ENCODE measurements around the gene CDYL2. TPM values are rescaled to one million over a fixed set of nuclear protein-coding genes. Genes with fewer than 3 reads are reported as not detected.
"Not testable (repeated sequence)": the region's sequence is repeated elsewhere in the genome, so short reads cannot be mapped to it uniquely, and the experiment has no call there.

Gene CDYL2
- total and polyA plus RNA-seq, 4 donors: 8.5 to 15.9 (median 11.7) TPM

DNA sequence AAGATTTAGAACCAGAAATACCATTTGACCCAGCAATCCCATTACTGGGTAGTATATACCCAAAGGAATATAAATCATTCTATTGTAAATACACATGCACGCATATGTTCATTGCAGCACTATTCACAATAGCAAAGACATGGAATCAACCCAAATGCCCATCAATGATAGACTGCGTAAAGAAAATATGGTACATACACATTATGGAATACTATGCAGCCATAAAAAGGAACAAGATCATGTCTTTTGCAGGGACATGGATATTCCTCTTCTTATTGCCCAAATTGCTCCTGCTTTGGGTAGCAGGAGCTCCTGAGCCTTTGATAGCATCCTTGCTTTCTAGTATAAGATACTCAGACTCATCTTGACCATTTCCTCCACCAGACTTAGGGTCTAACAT, 10.9 kb upstream of the CDYL2 start:
- H3K4me1 ChIP-seq (ENCODE audit: control insufficient read depth, insufficient read depth, low read length); H3K27me3 ChIP-seq (ENCODE audit: control insufficient read depth, insufficient read depth, low read length); H3K27ac ChIP-seq (ENCODE audit: low read depth, low read length); H3K4me3 ChIP-seq (ENCODE audit: low read depth, low read length); DNase-seq (ENCODE audit: low read depth in 4 of 6, low spot score in 6 of 6); H3K9me3 ChIP-seq (ENCODE audit: control insufficient read depth, insufficient read depth, low read length); H3K36me3 ChIP-seq (ENCODE audit: control insufficient read depth, insufficient read depth, low read length): not testable (repeated sequence)
- no CpG with 5 or more reads among the region's 2 CpGs for WGBS (ENCODE audit: insufficient coverage)

DNA sequence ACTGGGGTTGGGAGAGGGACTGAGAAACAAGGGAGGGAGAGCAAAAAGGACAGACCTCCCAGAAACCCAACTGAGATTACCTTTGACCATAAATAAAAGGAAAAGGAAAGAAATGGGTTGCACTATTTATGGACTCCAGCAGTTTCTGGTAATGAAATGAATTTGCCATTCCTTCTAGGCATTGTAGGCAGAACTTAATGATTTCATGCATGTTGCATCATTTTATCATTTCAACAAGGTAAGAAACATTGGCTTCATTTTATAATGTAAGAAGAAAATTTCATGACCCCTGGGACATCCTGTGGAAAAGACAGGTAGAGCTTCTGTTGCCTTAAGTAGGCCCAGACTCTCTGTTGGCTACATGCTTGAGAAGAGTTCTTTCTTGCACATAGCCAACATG, 8.2 kb upstream of the CDYL2 start:
- H3K9me3 ChIP-seq (ENCODE audit: control insufficient read depth, insufficient read depth, low read length): peaks cover 2% of the 10 kb centered on the region
- no peak overlapping the region for H3K27ac ChIP-seq (ENCODE audit: low read depth, low read length)
- H3K27me3 ChIP-seq (ENCODE audit: control insufficient read depth, insufficient read depth, low read length): no peaks in the 10 kb centered on the region
- H3K4me3 ChIP-seq (ENCODE audit: low read depth, low read length): no peak overlapping the region
- no peak for DNase-seq (ENCODE audit: low read depth in 4 of 6, low spot score in 6 of 6)
- no peaks in the 10 kb centered on the region for H3K4me1 ChIP-seq (ENCODE audit: control insufficient read depth, insufficient read depth, low read length)
- H3K36me3 ChIP-seq (ENCODE audit: control insufficient read depth, insufficient read depth, low read length): no peaks in the 10 kb centered on the region

DNA sequence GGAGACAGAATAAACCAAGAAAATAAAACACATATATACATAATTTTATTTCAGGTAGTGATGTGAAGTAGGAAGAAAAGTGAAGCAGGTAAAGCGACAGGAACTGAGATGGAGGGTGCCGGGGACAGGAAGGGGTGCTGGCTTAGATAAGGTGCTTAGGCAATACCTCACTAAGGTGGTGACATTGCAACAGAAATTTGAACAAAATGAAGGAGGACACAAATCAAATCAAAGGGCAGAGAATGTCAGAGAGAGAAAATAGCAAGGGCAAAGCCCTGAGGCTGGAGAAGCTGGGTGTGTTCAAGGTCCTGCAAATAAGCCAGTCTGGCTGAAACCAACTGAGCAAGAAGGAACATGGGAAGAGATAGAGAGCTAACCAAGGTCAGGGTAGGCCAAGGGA, 5.0 kb upstream of the CDYL2 start:
- no peak overlapping the region for H3K4me3 ChIP-seq (ENCODE audit: low read depth, low read length)
- H3K36me3 ChIP-seq (ENCODE audit: control insufficient read depth, insufficient read depth, low read length): no peaks in the 10 kb centered on the region
- WGBS (ENCODE audit: insufficient coverage): 90% methylated on average over 2 of the region's 2 CpGs
- H3K4me1 ChIP-seq (ENCODE audit: control insufficient read depth, insufficient read depth, low read length): peaks cover 5% of the 10 kb centered on the region
- no peaks in the 10 kb centered on the region for H3K27me3 ChIP-seq (ENCODE audit: control insufficient read depth, insufficient read depth, low read length)
- H3K9me3 ChIP-seq (ENCODE audit: control insufficient read depth, insufficient read depth, low read length): no peaks in the 10 kb centered on the region
- H3K27ac ChIP-seq (ENCODE audit: low read depth, low read length): no peak overlapping the region
- no peak for DNase-seq (ENCODE audit: low read depth in 4 of 6, low spot score in 6 of 6)

DNA sequence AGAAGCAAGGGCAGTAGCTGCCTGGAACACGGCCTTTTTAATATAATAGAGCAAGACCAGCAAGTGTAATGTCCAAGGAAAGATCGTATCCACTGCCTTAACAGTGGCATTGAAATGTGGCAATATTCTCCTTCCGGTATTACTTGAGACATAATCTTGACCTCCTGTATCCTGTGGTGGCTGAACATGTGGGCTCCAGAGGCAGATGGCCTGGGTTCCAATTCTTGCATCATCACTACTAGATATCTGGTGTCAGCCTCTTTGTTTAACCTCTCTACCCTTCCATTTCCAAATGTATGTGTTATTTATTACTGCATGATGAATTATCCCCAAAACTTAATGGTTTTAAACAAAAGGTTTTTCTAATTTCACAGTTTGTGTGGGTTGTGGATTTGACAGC, 3.5 kb upstream of the CDYL2 start:
- Histone ChIP-seq H3K27me3 (ENCODE audit: control insufficient read depth, insufficient read depth, low read length) (no peaks in the 10 kb centered on the region), H3K4me1 (ENCODE audit: control insufficient read depth, insufficient read depth, low read length) (peaks cover 5% of the 10 kb centered on the region), H3K4me3 (ENCODE audit: low read depth, low read length) (no peak overlapping the region), H3K36me3 (ENCODE audit: control insufficient read depth, insufficient read depth, low read length) (no peaks in the 10 kb centered on the region), H3K27ac (ENCODE audit: low read depth, low read length) (no peak overlapping the region), H3K9me3 (ENCODE audit: control insufficient read depth, insufficient read depth, low read length) (no peaks in the 10 kb centered on the region)
- WGBS (ENCODE audit: insufficient coverage): 100% methylated on average over 3 of the region's 3 CpGs
- no peak for DNase-seq (ENCODE audit: low read depth in 4 of 6, low spot score in 6 of 6)

DNA sequence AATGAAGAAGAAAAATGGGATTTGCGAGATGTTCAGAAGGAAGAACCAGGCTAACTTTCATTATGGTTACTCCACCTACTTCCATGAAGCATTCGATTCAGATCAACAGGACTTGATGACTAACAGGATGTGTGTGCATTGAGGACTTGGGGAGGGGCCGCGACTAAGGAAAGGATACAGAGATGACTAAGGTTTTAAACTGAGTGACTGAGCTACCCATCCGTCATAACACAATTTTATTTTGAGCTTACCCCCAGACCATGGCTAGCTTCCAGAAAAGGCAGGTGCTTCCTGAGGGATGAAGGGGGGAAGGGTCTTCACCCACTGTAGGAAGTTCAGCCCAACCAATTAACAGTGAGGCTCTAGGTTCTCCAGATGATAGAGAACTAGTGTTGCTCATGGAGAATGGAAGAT, 2.5 kb upstream of the CDYL2 start:
- H3K9me3 ChIP-seq (ENCODE audit: control insufficient read depth, insufficient read depth, low read length): peaks cover 2% of the 10 kb centered on the region
- WGBS (ENCODE audit: insufficient coverage): no CpG with 5 or more reads among the region's 5 CpGs
- H3K36me3 ChIP-seq (ENCODE audit: control insufficient read depth, insufficient read depth, low read length): no peaks in the 10 kb centered on the region
- no peak overlapping the region for H3K4me3 ChIP-seq (ENCODE audit: low read depth, low read length)
- DNase-seq (ENCODE audit: low read depth in 4 of 6, low spot score in 6 of 6): no peak
- H3K4me1 ChIP-seq (ENCODE audit: control insufficient read depth, insufficient read depth, low read length): peaks cover 5% of the 10 kb centered on the region
- H3K27ac ChIP-seq (ENCODE audit: low read depth, low read length): no peak overlapping the region
- H3K27me3 ChIP-seq (ENCODE audit: control insufficient read depth, insufficient read depth, low read length): no peaks in the 10 kb centered on the region

DNA sequence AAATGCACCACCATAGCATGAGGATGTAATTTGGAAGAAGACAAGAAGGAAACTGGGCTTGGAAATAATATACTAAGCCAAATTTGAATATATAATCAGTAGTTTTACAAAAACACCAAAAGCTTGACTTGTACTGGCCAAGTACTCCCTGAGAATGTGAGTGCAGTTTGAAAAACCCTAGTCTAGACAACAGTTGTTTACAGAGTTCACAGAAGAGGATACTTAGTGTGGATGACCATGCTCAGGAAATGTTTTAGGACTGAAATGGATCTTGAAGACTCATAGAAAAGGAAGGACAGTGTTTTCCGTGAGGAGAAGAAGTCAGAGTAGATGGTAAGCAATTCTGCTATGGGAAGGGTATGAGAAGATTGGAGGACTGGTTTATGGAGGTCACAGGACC, 1.9 kb upstream of the CDYL2 start:
- Histone ChIP-seq H3K9me3 (ENCODE audit: control insufficient read depth, insufficient read depth, low read length) (peaks cover 2% of the 10 kb centered on the region), H3K4me1 (ENCODE audit: control insufficient read depth, insufficient read depth, low read length) (peaks cover 5% of the 10 kb centered on the region), H3K4me3 (ENCODE audit: low read depth, low read length) (no peak overlapping the region), H3K27me3 (ENCODE audit: control insufficient read depth, insufficient read depth, low read length) (no peaks in the 10 kb centered on the region), H3K36me3 (ENCODE audit: control insufficient read depth, insufficient read depth, low read length) (no peaks in the 10 kb centered on the region), H3K27ac (ENCODE audit: low read depth, low read length) (no peak overlapping the region)
- 92% methylated on average over 1 of the region's 1 CpG for WGBS (ENCODE audit: insufficient coverage)
- no peak for DNase-seq (ENCODE audit: low read depth in 4 of 6, low spot score in 6 of 6)

DNA sequence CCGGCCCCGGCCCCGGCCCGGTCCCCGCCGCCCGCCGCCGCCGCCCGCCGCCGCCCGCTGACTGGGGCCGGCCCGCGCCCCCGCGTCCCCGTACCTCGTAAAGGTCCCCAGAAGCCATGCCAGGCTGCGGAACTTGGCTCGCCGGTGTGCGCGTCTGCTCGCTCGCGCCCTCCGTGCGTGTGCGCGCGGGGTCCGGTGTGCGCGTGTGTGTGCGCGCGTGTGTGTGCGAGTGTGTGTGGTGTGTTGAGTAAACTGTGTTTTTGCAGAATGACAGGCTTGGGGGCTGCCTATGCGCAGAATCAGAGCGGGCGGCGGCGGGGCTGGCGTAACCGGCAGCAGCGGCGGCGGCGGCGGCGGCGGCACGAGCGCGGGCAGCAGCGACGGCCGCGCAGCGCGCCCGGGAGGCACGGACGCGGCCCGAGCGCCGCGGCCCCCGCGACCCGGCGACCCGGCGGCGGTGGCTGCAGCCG, 307 bp downstream of the CDYL2 start:
- H3K27ac ChIP-seq (ENCODE audit: low read depth, low read length): no peak overlapping the region
- no peaks in the 10 kb centered on the region for H3K36me3 ChIP-seq (ENCODE audit: control insufficient read depth, insufficient read depth, low read length)
- H3K9me3 ChIP-seq (ENCODE audit: control insufficient read depth, insufficient read depth, low read length): peaks cover 2% of the 10 kb centered on the region
- H3K4me3 ChIP-seq (ENCODE audit: low read depth, low read length): peak overlapping the region; percentile 39
- peaks cover 5% of the 10 kb centered on the region for H3K4me1 ChIP-seq (ENCODE audit: control insufficient read depth, insufficient read depth, low read length)
- WGBS (ENCODE audit: insufficient coverage): under 1% methylated on average over 80 of the region's 80 CpGs
- no peaks in the 10 kb centered on the region for H3K27me3 ChIP-seq (ENCODE audit: control insufficient read depth, insufficient read depth, low read length)
- DNase-seq (ENCODE audit: low read depth in 4 of 6, low spot score in 6 of 6): peak; percentile 35 to 96 (median 68)

DNA sequence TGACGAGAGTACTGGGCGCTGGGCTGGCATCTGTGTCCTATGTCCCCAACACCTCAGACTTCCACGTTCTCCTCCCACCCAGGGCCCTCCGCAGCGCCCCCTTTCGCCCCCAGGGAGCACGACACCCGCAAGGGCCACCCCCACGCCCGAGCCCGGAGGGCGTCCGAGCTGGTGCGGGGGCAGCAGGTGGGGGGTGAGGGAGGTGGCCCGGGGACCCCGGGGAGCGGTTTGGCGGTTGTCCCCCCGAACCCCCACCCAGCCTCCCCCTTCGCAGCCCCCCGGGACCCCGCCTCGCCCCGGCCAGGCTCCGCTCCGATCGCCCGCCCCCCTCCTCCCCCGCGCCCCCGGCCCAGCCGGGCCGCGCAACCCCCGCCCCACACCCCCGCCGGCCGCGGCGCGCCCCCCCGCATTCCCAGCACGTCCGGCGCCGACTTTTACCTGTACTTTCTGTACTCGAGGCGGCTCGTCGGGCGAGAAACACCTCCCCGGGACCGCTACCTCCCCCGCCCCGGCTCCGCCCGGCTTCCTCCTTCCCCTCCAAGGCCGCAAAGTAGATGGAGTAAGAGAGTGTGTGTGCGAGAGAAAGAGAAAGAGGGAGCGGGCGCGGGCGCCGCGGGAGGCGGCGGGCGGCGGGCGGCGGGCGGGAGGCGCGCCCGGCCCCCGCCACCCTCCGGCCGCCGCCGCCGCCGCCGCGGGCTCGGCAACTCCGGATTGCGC, 901 bp downstream of the CDYL2 start:
- Histone ChIP-seq H3K36me3 (ENCODE audit: control insufficient read depth, insufficient read depth, low read length) (no peaks in the 10 kb centered on the region), H3K9me3 (ENCODE audit: control insufficient read depth, insufficient read depth, low read length) (peaks cover 2% of the 10 kb centered on the region), H3K4me3 (ENCODE audit: low read depth, low read length) (peak overlapping the region; percentile 46), H3K27me3 (ENCODE audit: control insufficient read depth, insufficient read depth, low read length) (no peaks in the 10 kb centered on the region), H3K27ac (ENCODE audit: low read depth, low read length) (no peak overlapping the region), H3K4me1 (ENCODE audit: control insufficient read depth, insufficient read depth, low read length) (peaks cover 5% of the 10 kb centered on the region)
- WGBS (ENCODE audit: insufficient coverage): 9% methylated on average over 21 of the region's 87 CpGs
- peak in 2 of 6 donors; percentile 41 to 53 for DNase-seq (ENCODE audit: low read depth in 4 of 6, low spot score in 6 of 6)

DNA sequence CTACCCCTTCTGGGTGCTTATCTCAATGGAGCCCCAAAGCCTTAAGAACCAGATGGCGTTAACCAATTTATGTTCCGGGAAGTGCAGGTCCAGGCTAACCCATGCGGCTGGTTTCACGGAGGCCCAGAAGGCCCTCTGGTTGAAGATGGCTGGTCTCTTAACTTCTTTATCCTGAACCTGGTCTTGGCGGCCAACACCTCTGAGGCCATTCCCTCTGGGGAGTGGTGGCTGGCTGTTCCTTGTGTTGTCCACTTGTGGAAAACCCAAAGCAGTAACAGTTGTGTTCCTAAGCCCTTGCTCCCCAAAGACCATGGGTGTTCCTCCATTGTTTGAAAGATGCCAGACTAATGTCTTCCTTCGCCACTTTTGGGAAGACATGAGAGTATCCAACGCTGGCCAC, 1.5 kb downstream of the CDYL2 start:
- Histone ChIP-seq H3K4me1 (ENCODE audit: control insufficient read depth, insufficient read depth, low read length) (peaks cover 5% of the 10 kb centered on the region), H3K27me3 (ENCODE audit: control insufficient read depth, insufficient read depth, low read length) (no peaks in the 10 kb centered on the region), H3K9me3 (ENCODE audit: control insufficient read depth, insufficient read depth, low read length) (peaks cover 2% of the 10 kb centered on the region), H3K27ac (ENCODE audit: low read depth, low read length) (no peak overlapping the region), H3K4me3 (ENCODE audit: low read depth, low read length) (peak overlapping the region; percentile 19), H3K36me3 (ENCODE audit: control insufficient read depth, insufficient read depth, low read length) (no peaks in the 10 kb centered on the region)
- 94% methylated on average over 6 of the region's 7 CpGs for WGBS (ENCODE audit: insufficient coverage)
- peak in 1 of 6 donors; percentile 4 for DNase-seq (ENCODE audit: low read depth in 4 of 6, low spot score in 6 of 6)

DNA sequence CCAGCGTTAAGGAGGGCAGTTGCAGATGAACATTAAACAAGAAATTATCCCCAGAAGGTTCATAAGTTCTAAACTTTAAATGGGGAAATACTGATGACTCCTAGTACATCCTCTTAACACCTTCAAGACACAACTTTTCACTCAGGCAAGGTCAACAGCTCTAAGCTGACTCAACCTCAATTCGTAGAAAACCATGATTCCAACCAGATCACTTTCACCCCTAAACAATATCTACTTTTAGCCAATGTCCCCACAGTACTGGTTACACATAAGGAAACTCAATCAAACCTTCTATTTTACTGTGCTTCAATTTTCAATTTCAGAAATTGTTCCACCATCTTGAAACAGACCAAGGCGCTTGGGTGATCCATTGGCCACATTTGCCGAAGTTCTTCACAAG, 2.3 kb downstream of the CDYL2 start:
- Histone ChIP-seq H3K4me3 (ENCODE audit: low read depth, low read length) (no peak overlapping the region), H3K4me1 (ENCODE audit: control insufficient read depth, insufficient read depth, low read length) (peaks cover 5% of the 10 kb centered on the region), H3K36me3 (ENCODE audit: control insufficient read depth, insufficient read depth, low read length) (no peaks in the 10 kb centered on the region), H3K27ac (ENCODE audit: low read depth, low read length) (no peak overlapping the region), H3K9me3 (ENCODE audit: control insufficient read depth, insufficient read depth, low read length) (peaks cover 2% of the 10 kb centered on the region), H3K27me3 (ENCODE audit: control insufficient read depth, insufficient read depth, low read length) (no peaks in the 10 kb centered on the region)
- WGBS (ENCODE audit: insufficient coverage): 93% methylated on average over 1 of the region's 4 CpGs
- no peak for DNase-seq (ENCODE audit: low read depth in 4 of 6, low spot score in 6 of 6)

All from spinal cord (tissue), 10 donors.